Neuronal stem cell (in vitro differentiated cells): ENCODE results near the gene FBLN1.
"Not testable (repeated sequence)": the region's sequence is repeated elsewhere in the genome, so short reads cannot be mapped to it uniquely, and the experiment has no call there.

Experiments
- DNase-seq: peaks from one replicate; pipeline ENCODE4 v3.0.0-alpha.2; 2013; ENCODE audit warnings: low spot score
- H2AFZ ChIP-seq: one replicate; pipeline ENCODE4 v1.6.1; 2013; ENCODE audit warnings: mild to moderate bottlenecking, low read length, inconsistent platforms
- H2AK5ac ChIP-seq: 2 replicates; pipeline ENCODE4 v1.6.1; 2013; ENCODE audit warnings: low read depth, mild to moderate bottlenecking, inconsistent platforms, low read length, moderate library complexity, mixed read lengths
- H2BK120ac ChIP-seq: 2 replicates; pipeline ENCODE4 v1.6.1; 2013; ENCODE audit warnings: low read depth, mild to moderate bottlenecking, inconsistent platforms, low read length, moderate library complexity, mixed read lengths
- H2BK12ac ChIP-seq: one replicate; pipeline ENCODE4 v1.6.1; 2013; ENCODE audit warnings: low read length, inconsistent platforms
- H2BK15ac ChIP-seq: 2 replicates; pipeline ENCODE4 v1.6.1; 2013; ENCODE audit warnings: mild to moderate bottlenecking, low read length, inconsistent platforms, mixed read lengths
- H2BK5ac ChIP-seq: one replicate; pipeline ENCODE4 v1.6.1; 2013; ENCODE audit warnings: inconsistent platforms, mild to moderate bottlenecking, low read length, moderate library complexity
- H3K14ac ChIP-seq: one replicate; pipeline ENCODE4 v1.6.1; 2013; ENCODE audit warnings: low read length, inconsistent platforms
- H3K18ac ChIP-seq: 2 replicates; pipeline ENCODE4 v1.6.1; 2013; ENCODE audit warnings: low read length, inconsistent platforms
- H3K23ac ChIP-seq: 2 replicates; pipeline ENCODE4 v1.6.1; 2013; ENCODE audit warnings: low read depth, mild to moderate bottlenecking, mixed read lengths, low read length, inconsistent platforms; ENCODE audit not compliant: poor library complexity
- H3K27ac ChIP-seq: replicated peaks from 3 replicates; pipeline ENCODE4 v1.5.1; 2013; ENCODE audit warnings: low read length, inconsistent platforms
- H3K27me3 ChIP-seq, 3 experiments: 2 replicates each; pipeline ENCODE4 v1.6.1; 2013; ENCODE audit warnings: low read length in 3 of 3, mild to moderate bottlenecking in 2 of 3, inconsistent platforms in 1 of 3, low read depth in 1 of 3, mixed read lengths in 1 of 3, moderate library complexity in 1 of 3; ENCODE audit not compliant: control insufficient read depth in 3 of 3, insufficient read depth in 3 of 3
- H3K36me3 ChIP-seq, 2 donors: replicated peaks in 1 of 2; 2 replicates each; pipeline ENCODE4 v1.6.1; 2013; ENCODE audit warnings: low read length in 2 of 2; ENCODE audit not compliant: control insufficient read depth in 2 of 2, insufficient read depth in 2 of 2
- H3K4ac ChIP-seq: 2 replicates; pipeline ENCODE4 v1.6.1; 2013; ENCODE audit warnings: inconsistent platforms, mild to moderate bottlenecking, low read length, moderate library complexity
- H3K4me1 ChIP-seq, 2 donors: 1 replicate in 1 of 2; 2 replicates in 1 of 2; pipeline ENCODE4 v1.6.1; 2013; ENCODE audit warnings: low read length in 2 of 2, low read depth in 1 of 2; ENCODE audit not compliant: control insufficient read depth in 2 of 2, insufficient read depth in 1 of 2
- H3K4me2 ChIP-seq: one replicate; pipeline ENCODE4 v1.6.1; 2013; ENCODE audit warnings: mild to moderate bottlenecking, low read length, inconsistent platforms; ENCODE audit not compliant: insufficient read depth, poor library complexity, severe bottlenecking
- H3K4me3 ChIP-seq, 2 donors: 2 replicates each; pipeline ENCODE4 v1.5.1; 2013; ENCODE audit warnings: low read length in 2 of 2, mild to moderate bottlenecking in 2 of 2, inconsistent platforms in 1 of 2, moderate library complexity in 1 of 2
- H3K79me1 ChIP-seq: one replicate; pipeline ENCODE4 v1.6.1; 2013; ENCODE audit warnings: low read depth, mild to moderate bottlenecking, inconsistent platforms, low read length, moderate library complexity
- H3K9ac ChIP-seq: one replicate; pipeline ENCODE4 v1.6.1; 2013; ENCODE audit warnings: mild to moderate bottlenecking, low read depth, low read length, inconsistent platforms; ENCODE audit not compliant: poor library complexity
- H3K9me3 ChIP-seq, 2 donors: replicated peaks in 1 of 2; 2 replicates each; pipeline versions ENCODE3 to v1.6.1; 2013; ENCODE audit warnings: low read length in 2 of 2, mild to moderate bottlenecking in 2 of 2, inconsistent platforms in 1 of 2, low read depth in 1 of 2, mixed read lengths in 1 of 2, moderate library complexity in 1 of 2; ENCODE audit not compliant: control insufficient read depth in 2 of 2, insufficient read depth in 1 of 2
- H4K8ac ChIP-seq: one replicate; pipeline ENCODE4 v1.6.1; 2013; ENCODE audit warnings: low read depth, mild to moderate bottlenecking, inconsistent platforms, low read length, moderate library complexity
- H4K91ac ChIP-seq: one replicate; pipeline ENCODE4 v1.6.1; 2013; ENCODE audit warnings: low read length, low read depth, mild to moderate bottlenecking, inconsistent platforms; ENCODE audit not compliant: poor library complexity
- WGBS, 2 donors: extraction: QIAGEN DNeasy Blood & Tissue Kit; methylation state at CpG; one replicate each; pipeline ENCODE4 v1.1.7; 2013; ENCODE audit warnings: missing lambda C conversion rate in 2 of 2, mixed read lengths in 1 of 2; ENCODE audit not compliant: insufficient read length in 2 of 2, insufficient replicate concordance in 1 of 2; ENCODE audit errors: extremely low coverage in 2 of 2; 5-methylcytosine and 5-hydroxymethylcytosine counted together

The FBLN1 gene

GRCh38 chr22:45560092-45560491 is 57.4 kb downstream of the FBLN1 start:
- H3K4me3 ChIP-seq, H3K27ac ChIP-seq, H3K18ac ChIP-seq, H3K9ac ChIP-seq, H2BK120ac ChIP-seq, H3K23ac ChIP-seq, H3K79me1 ChIP-seq, H3K27me3 ChIP-seq, H2BK12ac ChIP-seq, H3K4ac ChIP-seq, H4K8ac ChIP-seq, H3K4me1 ChIP-seq, H2BK5ac ChIP-seq, H2AFZ ChIP-seq, H3K14ac ChIP-seq, DNase-seq, H3K4me2 ChIP-seq, H4K91ac ChIP-seq, H2AK5ac ChIP-seq, H2BK15ac ChIP-seq: not testable (repeated sequence)
- no CpG with 5 or more reads among the region's 3 CpGs for WGBS, 2 donors
- Histone ChIP-seq H3K9me3 (peaks cover 9 to 20% of the 10 kb centered on the region in 2 donors), H3K36me3 (peaks cover 21 to 71% of the 10 kb centered on the region in 2 donors)

- H3K14ac ChIP-seq, H2BK12ac ChIP-seq, H4K8ac ChIP-seq, H3K9ac ChIP-seq, H2BK15ac ChIP-seq, H3K23ac ChIP-seq, H3K4me2 ChIP-seq, H2BK5ac ChIP-seq, H3K27me3 ChIP-seq, H3K4me1 ChIP-seq, H3K4ac ChIP-seq, DNase-seq, H3K79me1 ChIP-seq, H4K91ac ChIP-seq, H3K4me3 ChIP-seq, H2BK120ac ChIP-seq, H2AK5ac ChIP-seq, H3K27ac ChIP-seq, H3K18ac ChIP-seq, H2AFZ ChIP-seq: not testable (repeated sequence)
- no CpG with 5 or more reads among the region's 4 CpGs for WGBS, 2 donors
- H3K36me3 ChIP-seq: peaks cover 21 to 70% of the 10 kb centered on the region in 2 donors
- H3K9me3 ChIP-seq: peaks cover 9 to 20% of the 10 kb centered on the region in 2 donors
These were observed 58.1 kb downstream of the FBLN1 start for GRCh38 chr22:45560761-45561160.

GRCh38 chr22:45562102-45562501 is 59.4 kb downstream of the FBLN1 start:
- Histone ChIP-seq H3K4me2 (no peak overlapping the region), H2BK120ac (no peak overlapping the region), H2AFZ (no peak overlapping the region), H3K18ac (no peak overlapping the region), H4K8ac (no peak overlapping the region), H3K23ac (peak overlapping the region; percentile 29), H2BK12ac (no peak overlapping the region), H3K4ac (no peak overlapping the region), H3K36me3 (peaks cover 18 to 57% of the 10 kb centered on the region in 2 donors), H3K9me3 (peaks cover 9 to 20% of the 10 kb centered on the region in 2 donors), H2BK5ac (no peak overlapping the region), H3K27me3 (no peaks in the 10 kb centered on the region), H2AK5ac (no peak overlapping the region), H4K91ac (no peak overlapping the region), H3K79me1 (peaks cover 2% of the 10 kb centered on the region), H3K27ac (no peak overlapping the region), H3K4me1 (no peaks in the 10 kb centered on the region), H3K4me3 (no peak overlapping the region), H3K14ac (no peak overlapping the region), H3K9ac (no peak overlapping the region), H2BK15ac (no peak overlapping the region)
- no peak for DNase-seq
- WGBS, 2 donors: no CpG with 5 or more reads among the region's 5 CpGs

- no peak for DNase-seq
- no CpG with 5 or more reads among the region's 44 CpGs for WGBS, 2 donors
- Histone ChIP-seq H4K91ac (no peak overlapping the region), H3K4me1 (no peaks in the 10 kb centered on the region), H2BK12ac (no peak overlapping the region), H2AK5ac (peak overlapping the region; percentile 13), H3K4me2 (no peak overlapping the region), H2BK120ac (no peak overlapping the region), H3K36me3 (peaks cover 17 to 53% of the 10 kb centered on the region in 2 donors), H3K4me3 (no peak overlapping the region), H3K9ac (no peak overlapping the region), H4K8ac (no peak overlapping the region), H3K9me3 (peaks cover 9 to 20% of the 10 kb centered on the region in 2 donors), H3K79me1 (peaks cover 2% of the 10 kb centered on the region), H2AFZ (no peak overlapping the region), H3K14ac (no peak overlapping the region), H3K4ac (no peak overlapping the region), H3K23ac (peak overlapping the region; percentile 29), H3K27me3 (no peaks in the 10 kb centered on the region), H2BK15ac (no peak overlapping the region), H2BK5ac (no peak overlapping the region), H3K18ac (no peak overlapping the region), H3K27ac (no peak overlapping the region)
These were observed 60.1 kb downstream of the FBLN1 start for GRCh38 chr22:45562537-45563361.
